Cardiac septum (tissue), 1 donor: ENCODE data around the gene MSH5. TPM values are rescaled to one million over a fixed set of nuclear protein-coding genes. Genes with fewer than 3 reads are reported as not detected.

Source experiments
- microRNA-seq: library from miRNA; unstranded; fragments of <30 nt; microRNA quantifications from one replicate; pipeline ENCODE4 v1.2.0, GENCODE V29; 2020
- total RNA-seq: library from RNA; stranded (reverse); fragmentation: NEBNext Ultra II Directional; extraction: Animal tissue kit (Norgen Biotek cat#: 25700); gene quantifications from one replicate; pipeline ENCODE4 v1.2.1, GENCODE V29; 2021
- donor health status: DM: no; HTN: no; CAD: no.

Gene MSH5
- total RNA-seq, 1 donor from 2014 or later = 1.7 TPM

Small RNAs within 50 kb of the gene (microRNA-seq; reads per million reads assigned to microRNA genes)
- gene MIR4646 = not detected

Other genes starting within 250 kb of the MSH5 start
- 1.9 TPM for gene MICB, start 241.9 kb upstream of the MSH5 start, total RNA-seq
- not detected for gene MCCD1, start 211.0 kb upstream of the MSH5 start, total RNA-seq
- 201 TPM for gene DDX39B, start 198.0 kb upstream of the MSH5 start, total RNA-seq
- gene ATP6V1G2, start 193.4 kb upstream of the MSH5 start, total RNA-seq = 2.6 TPM
- gene NFKBIL1, start 192.4 kb upstream of the MSH5 start, total RNA-seq = 9.5 TPM
- gene LTA, start 167.7 kb upstream of the MSH5 start, total RNA-seq = not detected
- 0.38 TPM for gene TNF, start 164.4 kb upstream of the MSH5 start, total RNA-seq
- 0.86 TPM for gene LTB, start 157.6 kb upstream of the MSH5 start, total RNA-seq
- gene LST1, start 153.7 kb upstream of the MSH5 start, total RNA-seq = 5.4 TPM
- gene NCR3, start 147.0 kb upstream of the MSH5 start, total RNA-seq = not detected
- 10.3 TPM for gene AIF1, start 124.8 kb upstream of the MSH5 start, total RNA-seq
- gene PRRC2A, start 119.3 kb upstream of the MSH5 start, total RNA-seq = 125 TPM
- gene BAG6, start 87.3 kb upstream of the MSH5 start, total RNA-seq = 270 TPM
- 1.4 TPM for gene APOM, start 84.1 kb upstream of the MSH5 start, total RNA-seq
- 17.7 TPM for gene C6orf47, start 79.2 kb upstream of the MSH5 start, total RNA-seq
- gene GPANK1, start 75.0 kb upstream of the MSH5 start, total RNA-seq = 13.6 TPM
- gene CSNK2B, start 73.9 kb upstream of the MSH5 start, total RNA-seq = 96.3 TPM
- gene LY6G5B, start 70.0 kb upstream of the MSH5 start, total RNA-seq = 6.5 TPM
- gene LY6G5C, start 58.9 kb upstream of the MSH5 start, total RNA-seq = 2.9 TPM
- gene ABHD16A, start 36.7 kb upstream of the MSH5 start, total RNA-seq = 26.9 TPM
- gene LY6G6F, start 33.1 kb upstream of the MSH5 start, total RNA-seq = not detected
- not detected for gene LY6G6D, start 24.7 kb upstream of the MSH5 start, total RNA-seq
- gene LY6G6C, start 18.3 kb upstream of the MSH5 start, total RNA-seq = not detected
- 0.24 TPM for gene MPIG6B, start 16.6 kb upstream of the MSH5 start, total RNA-seq
- gene DDAH2, start 10.7 kb upstream of the MSH5 start, total RNA-seq = 69.9 TPM
- 131 TPM for gene CLIC1, start 3.5 kb upstream of the MSH5 start, total RNA-seq
- 0.86 TPM for gene SAPCD1, start 22.7 kb downstream of the MSH5 start, total RNA-seq
- 21.5 TPM for gene VWA7, start 37.3 kb downstream of the MSH5 start, total RNA-seq
- gene VARS1, start 55.7 kb downstream of the MSH5 start, total RNA-seq = 35.0 TPM
- 24.0 TPM for gene LSM2, start 67.0 kb downstream of the MSH5 start, total RNA-seq
- gene HSPA1L, start 75.3 kb downstream of the MSH5 start, total RNA-seq = 2.4 TPM
- 296 TPM for gene HSPA1A, start 75.5 kb downstream of the MSH5 start, total RNA-seq
- 221 TPM for gene HSPA1B, start 87.7 kb downstream of the MSH5 start, total RNA-seq
- 19.4 TPM for gene NEU1, start 122.8 kb downstream of the MSH5 start, total RNA-seq
- not detected for gene SLC44A4, start 139.0 kb downstream of the MSH5 start, total RNA-seq
- gene EHMT2, start 157.7 kb downstream of the MSH5 start, total RNA-seq = 14.5 TPM
- 5.2 TPM for gene ZBTB12, start 162.1 kb downstream of the MSH5 start, total RNA-seq
- 5.1 TPM for gene C2, start 187.7 kb downstream of the MSH5 start, total RNA-seq
- gene CFB, start 206.1 kb downstream of the MSH5 start, total RNA-seq = 5.0 TPM
- 46.7 TPM for gene NELFE, start 219.0 kb downstream of the MSH5 start, total RNA-seq
- 33.2 TPM for gene SKIC2, start 219.2 kb downstream of the MSH5 start, total RNA-seq
- gene DXO, start 232.1 kb downstream of the MSH5 start, total RNA-seq = 14.0 TPM
- gene C4A, start 242.1 kb downstream of the MSH5 start, total RNA-seq = 131 TPM